ENCODE measurements around the gene GBE1. TPM values are rescaled to one million over a fixed set of nuclear protein-coding genes. Genes with fewer than 3 reads are reported as not detected.

GBE1 gene
- total RNA-seq, 2 experiments from 2014 or later = 3.7 to 4.4 TPM

DNA sequence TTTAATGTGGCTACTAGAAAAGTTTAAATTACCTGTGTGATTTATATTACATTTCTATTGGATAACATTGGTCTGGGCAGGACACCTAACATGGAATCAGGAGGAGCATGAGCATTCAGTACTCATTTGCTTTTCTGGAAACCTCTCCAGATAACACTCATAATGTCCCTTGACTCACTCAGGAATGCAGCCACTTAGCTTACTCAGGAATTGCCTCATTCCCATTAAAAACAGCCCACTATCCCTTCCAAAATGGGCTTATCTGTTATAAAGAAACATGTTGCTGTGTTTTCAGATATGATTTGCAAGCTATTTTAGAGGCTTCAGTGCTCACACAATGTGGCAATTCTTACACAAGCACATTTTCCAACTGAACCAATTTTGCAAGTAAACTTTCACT lies 17.1 kb downstream of the GBE1 start:
- CTCF ChIA-PET = no interaction called here

DNA sequence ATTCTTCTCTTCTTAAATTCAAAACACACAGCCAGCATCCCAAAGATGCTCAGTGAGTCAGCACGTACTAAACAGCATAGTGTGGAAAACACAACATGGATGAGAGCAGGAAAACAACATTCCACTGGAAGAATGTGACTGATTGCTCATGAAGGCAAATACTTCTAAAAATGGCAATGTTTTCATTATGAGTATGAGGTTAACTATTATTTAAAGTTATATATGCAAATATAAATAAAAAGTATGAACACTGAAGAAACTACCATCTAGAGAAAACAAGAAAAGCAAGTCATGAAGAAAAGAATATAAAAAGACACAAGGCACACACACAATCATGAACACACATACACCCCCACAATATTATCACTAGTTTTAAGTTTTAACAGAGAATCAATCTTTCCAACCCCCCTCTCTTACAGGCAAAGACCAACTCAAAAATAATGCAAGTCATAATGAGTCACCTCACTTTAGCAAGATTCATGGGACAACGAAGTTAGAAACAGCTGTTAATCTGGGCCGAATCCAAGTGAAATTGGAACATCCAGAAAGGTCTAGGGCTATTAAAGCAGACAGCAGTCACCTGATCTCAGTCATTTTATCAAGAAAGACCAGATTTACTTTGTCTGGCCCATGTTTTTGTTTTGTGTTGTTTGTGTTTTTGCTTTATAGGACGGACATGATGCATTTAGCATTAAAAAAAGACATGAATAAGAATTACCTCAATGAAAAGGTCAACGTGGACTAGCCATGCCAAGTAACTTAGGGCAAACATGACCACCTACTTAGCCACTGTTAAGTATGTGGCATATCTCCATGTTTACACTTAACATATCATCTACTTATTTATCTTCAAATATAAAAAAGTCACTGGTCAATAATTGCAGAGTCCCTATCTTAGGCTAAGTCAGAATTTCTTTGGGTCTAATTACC lies 18.1 kb downstream of the GBE1 start:
- DNase-seq = no peak
- no peaks in the 10 kb centered on the region for H3K27me3 Mint-ChIP-seq
- Histone ChIP-seq H3K27ac (ENCODE audit: low read depth in 1 of 2, low read length in 2 of 2) (no peak overlapping the region), H3K4me3 (ENCODE audit: low read length) (no peak overlapping the region), H3K36me3 (ENCODE audit: insufficient read depth, low read length) (no peaks in the 10 kb centered on the region), H3K27me3 (ENCODE audit: control insufficient read depth in 1 of 2, insufficient read depth in 2 of 2, low read length in 2 of 2) (no peaks in the 10 kb centered on the region), H3K4me1 (ENCODE audit: insufficient read depth, low read length) (no peaks in the 10 kb centered on the region), H3K9me3 (ENCODE audit: control insufficient read depth in 1 of 2, insufficient read depth in 1 of 2, low read length in 2 of 2) (no peaks in the 10 kb centered on the region)
- H3K4me1 Mint-ChIP-seq (ENCODE audit: low read depth) = no peaks in the 10 kb centered on the region
- no peak overlapping the region for H3K4me3 Mint-ChIP-seq
- H3K36me3 Mint-ChIP-seq (ENCODE audit: low read depth) = no peaks in the 10 kb centered on the region
- intact Hi-C loops (cut with DNase I, micrococcal nuclease) = loop anchor here in 1 of 2 experiments (5.0 kb wide), 1 partner anchor 39 kb away; no protein-coding TSS in a partner anchor
- ATAC-seq (ENCODE audit: poor library complexity) = no peak
- no peak overlapping the region for H3K27ac Mint-ChIP-seq
- POLR2A ChIA-PET = no interaction called here
- TF ChIP-seq, protein P1, sequence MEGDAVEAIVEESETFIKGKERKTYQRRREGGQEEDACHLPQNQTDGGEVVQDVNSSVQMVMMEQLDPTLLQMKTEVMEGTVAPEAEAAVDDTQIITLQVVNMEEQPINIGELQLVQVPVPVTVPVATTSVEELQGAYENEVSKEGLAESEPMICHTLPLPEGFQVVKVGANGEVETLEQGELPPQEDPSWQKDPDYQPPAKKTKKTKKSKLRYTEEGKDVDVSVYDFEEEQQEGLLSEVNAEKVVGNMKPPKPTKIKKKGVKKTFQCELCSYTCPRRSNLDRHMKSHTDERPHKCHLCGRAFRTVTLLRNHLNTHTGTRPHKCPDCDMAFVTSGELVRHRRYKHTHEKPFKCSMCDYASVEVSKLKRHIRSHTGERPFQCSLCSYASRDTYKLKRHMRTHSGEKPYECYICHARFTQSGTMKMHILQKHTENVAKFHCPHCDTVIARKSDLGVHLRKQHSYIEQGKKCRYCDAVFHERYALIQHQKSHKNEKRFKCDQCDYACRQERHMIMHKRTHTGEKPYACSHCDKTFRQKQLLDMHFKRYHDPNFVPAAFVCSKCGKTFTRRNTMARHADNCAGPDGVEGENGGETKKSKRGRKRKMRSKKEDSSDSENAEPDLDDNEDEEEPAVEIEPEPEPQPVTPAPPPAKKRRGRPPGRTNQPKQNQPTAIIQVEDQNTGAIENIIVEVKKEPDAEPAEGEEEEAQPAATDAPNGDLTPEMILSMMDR (IDR thresholded peaks at IDR 0.05) = no peak
- no peaks in the 10 kb centered on the region for H3K9me3 Mint-ChIP-seq
- CTCF ChIA-PET = no interaction called here

More for the DNA sequence above, 17.1 kb downstream of the GBE1 start:
- DNase-seq (no peak), ATAC-seq (ENCODE audit: poor library complexity) (no peak)
- H3K4me1 ChIP-seq (ENCODE audit: insufficient read depth, low read length) = no peaks in the 10 kb centered on the region
- H3K27me3 ChIP-seq (ENCODE audit: control insufficient read depth in 1 of 2, insufficient read depth in 2 of 2, low read length in 2 of 2) = no peaks in the 10 kb centered on the region
- intact Hi-C loops (cut with DNase I, micrococcal nuclease) = loop anchor here in 1 of 2 experiments (5.0 kb wide), 1 partner anchor 38 kb away; no protein-coding TSS in a partner anchor
- POLR2A ChIA-PET = no interaction called here
- no peak overlapping the region for H3K27ac Mint-ChIP-seq
- TF ChIP-seq, protein P1 (IDR thresholded peaks at IDR 0.05) = no peak
- H3K4me1 Mint-ChIP-seq (ENCODE audit: low read depth) = no peaks in the 10 kb centered on the region
- H3K4me3 Mint-ChIP-seq = no peak overlapping the region
- H3K36me3 Mint-ChIP-seq (ENCODE audit: low read depth) = no peaks in the 10 kb centered on the region
- no peaks in the 10 kb centered on the region for H3K9me3 ChIP-seq (ENCODE audit: control insufficient read depth in 1 of 2, insufficient read depth in 1 of 2, low read length in 2 of 2)
- no peak overlapping the region for H3K4me3 ChIP-seq (ENCODE audit: low read length)
- no peaks in the 10 kb centered on the region for H3K9me3 Mint-ChIP-seq
- no peaks in the 10 kb centered on the region for H3K36me3 ChIP-seq (ENCODE audit: insufficient read depth, low read length)
- no peaks in the 10 kb centered on the region for H3K27me3 Mint-ChIP-seq
- no peak overlapping the region for H3K27ac ChIP-seq (ENCODE audit: low read depth in 1 of 2, low read length in 2 of 2)

DNA sequence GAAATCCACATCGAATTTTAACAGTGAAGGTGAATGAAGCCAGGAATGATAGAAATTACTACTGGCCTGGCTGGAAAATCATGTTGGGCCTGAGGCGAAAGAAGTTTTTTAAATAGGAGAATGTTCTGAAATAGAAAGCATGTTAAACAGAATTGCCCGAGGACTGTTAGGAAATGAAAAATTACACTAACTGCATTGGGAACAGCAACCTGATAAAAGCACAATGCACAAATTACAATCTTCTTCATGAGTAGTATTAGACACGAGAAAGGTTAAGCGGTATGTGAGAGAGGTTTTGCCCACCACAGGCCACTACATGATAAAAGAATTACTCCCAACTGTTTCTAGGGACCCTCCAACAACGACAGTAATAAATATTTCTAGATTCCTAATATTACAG lies 18.9 kb downstream of the GBE1 start:
- Histone ChIP-seq H3K36me3 (ENCODE audit: insufficient read depth, low read length) (no peaks in the 10 kb centered on the region), H3K4me1 (ENCODE audit: insufficient read depth, low read length) (no peaks in the 10 kb centered on the region), H3K4me3 (ENCODE audit: low read length) (no peak overlapping the region), H3K9me3 (ENCODE audit: control insufficient read depth in 1 of 2, insufficient read depth in 1 of 2, low read length in 2 of 2) (no peaks in the 10 kb centered on the region), H3K27me3 (ENCODE audit: control insufficient read depth in 1 of 2, insufficient read depth in 2 of 2, low read length in 2 of 2) (no peaks in the 10 kb centered on the region), H3K27ac (ENCODE audit: low read depth in 1 of 2, low read length in 2 of 2) (no peak overlapping the region)
- ATAC-seq (ENCODE audit: poor library complexity) (no peak), DNase-seq (no peak)
- intact Hi-C loops (cut with DNase I, micrococcal nuclease) = loop anchor here in 1 of 2 experiments (5.0 kb wide), 1 partner anchor 40 kb away; no protein-coding TSS in a partner anchor
- Mint-ChIP-seq H3K36me3 (ENCODE audit: low read depth) (no peaks in the 10 kb centered on the region), H3K4me1 (ENCODE audit: low read depth) (no peaks in the 10 kb centered on the region), H3K27ac (no peak overlapping the region), H3K9me3 (no peaks in the 10 kb centered on the region), H3K4me3 (no peak overlapping the region), H3K27me3 (no peaks in the 10 kb centered on the region)
- TF ChIP-seq, protein P1 (IDR thresholded peaks at IDR 0.05) = no peak
- ChIA-PET CTCF (no interaction called here), POLR2A (no interaction called here)
